ENCODE measurements around the gene RBM44.

Gene RBM44

GRCh38 chr2:237868631-237869342 is 70.2 kb downstream of the RBM44 start:
- CTCF ChIA-PET = no interaction called here
- POLR2A ChIA-PET = interaction anchor here (0.6 kb wide), 1 partner anchor 230 kb away, joined by 4 read pairs; no protein-coding TSS in a partner anchor
- no peak overlapping the region for H3K4me3 ChIP-seq (ENCODE audit: low read depth, low read length)

GRCh38 chr2:237869343-237870102 is 70.9 kb downstream of the RBM44 start:
- TF ChIP-seq ZNF302 (tag by site-specific recombination; IDR thresholded peaks at IDR 0.05; ENCODE audit: low read depth) (no peak), KLF9 (tag by site-specific recombination; IDR thresholded peaks at IDR 0.05; ENCODE audit: low read depth) (no peak), ZNF548 (tag by site-specific recombination; IDR thresholded peaks at IDR 0.05) (no peak), ZNF37A (tag by site-specific recombination; IDR thresholded peaks at IDR 0.05) (no peak), BCL11A (tag by site-specific recombination; IDR thresholded peaks at IDR 0.05; ENCODE audit: low read depth) (no peak), YY1 (tag by site-specific recombination; IDR thresholded peaks at IDR 0.05) (no peak), HOXC10 (CRISPR knock-in tag; IDR thresholded peaks at IDR 0.05) (no peak), ZBTB44 (tag by site-specific recombination; IDR thresholded peaks at IDR 0.05) (no peak), KLF10 (tag by site-specific recombination; IDR thresholded peaks at IDR 0.05) (no peak), ZNF416 (tag by site-specific recombination; IDR thresholded peaks at IDR 0.05) (no peak), ZNF76 (tag by site-specific recombination; IDR thresholded peaks at IDR 0.05; ENCODE audit: borderline replicate concordance, low read depth) (no peak), IKZF3 (tag by site-specific recombination; IDR thresholded peaks at IDR 0.05) (no peak), ZNF132 (tag by site-specific recombination; IDR thresholded peaks at IDR 0.05; ENCODE audit: borderline replicate concordance) (no peak), ZNF830 (tag by site-specific recombination; IDR thresholded peaks at IDR 0.05; ENCODE audit: low read depth) (no peak), ZNF585B (tag by site-specific recombination; IDR thresholded peaks at IDR 0.05) (no peak), ZNF571 (tag by site-specific recombination; IDR thresholded peaks at IDR 0.05) (no peak)
- TF ChIP-seq, protein P1, sequence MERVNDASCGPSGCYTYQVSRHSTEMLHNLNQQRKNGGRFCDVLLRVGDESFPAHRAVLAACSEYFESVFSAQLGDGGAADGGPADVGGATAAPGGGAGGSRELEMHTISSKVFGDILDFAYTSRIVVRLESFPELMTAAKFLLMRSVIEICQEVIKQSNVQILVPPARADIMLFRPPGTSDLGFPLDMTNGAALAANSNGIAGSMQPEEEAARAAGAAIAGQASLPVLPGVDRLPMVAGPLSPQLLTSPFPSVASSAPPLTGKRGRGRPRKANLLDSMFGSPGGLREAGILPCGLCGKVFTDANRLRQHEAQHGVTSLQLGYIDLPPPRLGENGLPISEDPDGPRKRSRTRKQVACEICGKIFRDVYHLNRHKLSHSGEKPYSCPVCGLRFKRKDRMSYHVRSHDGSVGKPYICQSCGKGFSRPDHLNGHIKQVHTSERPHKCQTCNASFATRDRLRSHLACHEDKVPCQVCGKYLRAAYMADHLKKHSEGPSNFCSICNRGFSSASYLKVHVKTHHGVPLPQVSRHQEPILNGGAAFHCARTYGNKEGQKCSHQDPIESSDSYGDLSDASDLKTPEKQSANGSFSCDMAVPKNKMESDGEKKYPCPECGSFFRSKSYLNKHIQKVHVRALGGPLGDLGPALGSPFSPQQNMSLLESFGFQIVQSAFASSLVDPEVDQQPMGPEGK (tag by site-specific recombination; IDR thresholded peaks at IDR 0.05) = no peak

More at GRCh38 chr2:237868631-237869342, 70.2 kb downstream of the RBM44 start:
- TF ChIP-seq ZNF324 (tag by site-specific recombination; IDR thresholded peaks at IDR 0.05) (no peak), ZBTB1 (tag by site-specific recombination; IDR thresholded peaks at IDR 0.05) (no peak), SALL2 (tag by site-specific recombination; IDR thresholded peaks at IDR 0.05; ENCODE audit: borderline replicate concordance) (no peak), KLF1 (tag by site-specific recombination; IDR thresholded peaks at IDR 0.05) (no peak), ZNF48 (tag by site-specific recombination; IDR thresholded peaks at IDR 0.05) (no peak), ZBTB6 (tag by site-specific recombination; IDR thresholded peaks at IDR 0.05) (no peak), ZNF175 (tag by site-specific recombination; IDR thresholded peaks at IDR 0.05) (no peak), SP3 (tag by site-specific recombination; IDR thresholded peaks at IDR 0.05) (no peak), ZBTB17 (tag by site-specific recombination; IDR thresholded peaks at IDR 0.05) (no peak), ZSCAN5A (tag by site-specific recombination; IDR thresholded peaks at IDR 0.05) (no peak)
- TF ChIP-seq, protein P2, sequence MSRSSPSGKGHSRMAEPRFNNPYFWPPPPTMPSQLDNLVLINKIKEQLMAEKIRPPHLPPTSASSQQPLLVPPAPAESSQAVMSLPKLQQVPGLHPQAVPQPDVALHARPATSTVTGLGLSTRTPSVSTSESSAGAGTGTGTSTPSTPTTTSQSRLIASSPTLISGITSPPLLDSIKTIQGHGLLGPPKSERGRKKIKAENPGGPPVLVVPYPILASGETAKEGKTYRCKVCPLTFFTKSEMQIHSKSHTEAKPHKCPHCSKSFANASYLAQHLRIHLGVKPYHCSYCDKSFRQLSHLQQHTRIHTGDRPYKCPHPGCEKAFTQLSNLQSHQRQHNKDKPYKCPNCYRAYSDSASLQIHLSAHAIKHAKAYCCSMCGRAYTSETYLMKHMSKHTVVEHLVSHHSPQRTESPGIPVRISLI (tag by site-specific recombination; IDR thresholded peaks at IDR 0.05) = no peak
- Histone ChIP-seq H3K27ac (ENCODE audit: extremely low read depth, low read depth, low read length) (no peak overlapping the region), H3K9me3 (ENCODE audit: control insufficient read depth, insufficient read depth, low read depth, low read length) (no peaks in the 10 kb centered on the region), H3K4me1 (ENCODE audit: control insufficient read depth, insufficient read depth, low read length) (no peaks in the 10 kb centered on the region), H3K36me3 (ENCODE audit: control insufficient read depth in 2 of 2, insufficient read depth in 1 of 2, low read length in 2 of 2) (no peaks in the 10 kb centered on the region)

More at GRCh38 chr2:237869343-237870102, 70.9 kb downstream of the RBM44 start:
- ChIA-PET POLR2A (no interaction called here), CTCF (no interaction called here)
- no peak overlapping the region for H3K27ac ChIP-seq (ENCODE audit: extremely low read depth, low read depth, low read length)
- no peaks in the 10 kb centered on the region for H3K9me3 ChIP-seq (ENCODE audit: control insufficient read depth, insufficient read depth, low read depth, low read length)
- H3K4me1 ChIP-seq (ENCODE audit: control insufficient read depth, insufficient read depth, low read length) = no peaks in the 10 kb centered on the region
- H3K36me3 ChIP-seq (ENCODE audit: control insufficient read depth in 2 of 2, insufficient read depth in 1 of 2, low read length in 2 of 2) = no peaks in the 10 kb centered on the region
- H3K4me3 ChIP-seq (ENCODE audit: low read depth, low read length) = no peak overlapping the region

Data from HEK293 (cell line).